HepG2 (cell line): ENCODE measurements around the gene PLB1. TPM values are rescaled to one million over a fixed set of nuclear protein-coding genes. Genes with fewer than 3 reads are reported as not detected.

ENCODE experiments used
- CEBPG ChIP-seq: IDR thresholded peaks from 2 replicates; pipeline ENCODE4 v1.6.1; 2016
- ERF ChIP-seq: IDR thresholded peaks from 2 replicates; pipeline ENCODE4 v1.6.1; 2018; ENCODE audit warnings: missing biosample characterization, missing genetic modification reagents
- GABPB1 ChIP-seq: IDR thresholded peaks from 2 replicates; pipeline ENCODE4 v1.6.1; 2016; ENCODE audit warnings: mild to moderate bottlenecking, missing genetic modification reagents, moderate library complexity, missing compliant biosample characterization
- HNF4A ChIP-seq: sonication (generic); formaldehyde crosslinking; IDR thresholded peaks from 2 replicates; pipeline ENCODE4 v1.4.0; 2020; ENCODE audit warnings: missing genetic modification reagents
- KLF6 ChIP-seq: IDR thresholded peaks from 2 replicates; pipeline ENCODE4 v1.8.0; 2016; ENCODE audit warnings: missing biosample characterization, missing genetic modification reagents
- NR2F2 ChIP-seq: IDR thresholded peaks from 2 replicates; pipeline ENCODE4 v1.6.1; 2012; ENCODE audit warnings: low read depth, inconsistent platforms, borderline replicate concordance
- SP1 ChIP-seq, 2 experiments: fragments of 450-650 bp in 1 of 2; sonication (generic) in 1 of 2; formaldehyde crosslinking in 1 of 2; IDR thresholded peaks; 2 replicates each; pipeline versions ENCODE4 v1.4.0 to v1.6.1; 2016 to 2020; ENCODE audit warnings: missing genetic modification reagents in 1 of 2
- SP2 ChIP-seq: sonication (generic); formaldehyde crosslinking; IDR thresholded peaks from 2 replicates; pipeline ENCODE4 v1.5.1; 2020; ENCODE audit warnings: mild to moderate bottlenecking, missing genetic modification reagents
- ZFP37 ChIP-seq: sonication (generic); formaldehyde crosslinking; IDR thresholded peaks from 2 replicates; pipeline ENCODE4 v1.4.0; 2020; ENCODE audit warnings: missing genetic modification reagents, borderline replicate concordance
- ZNF251 ChIP-seq: sonication (generic); formaldehyde crosslinking; IDR thresholded peaks from 2 replicates; pipeline ENCODE4 v1.9.0; 2021; ENCODE audit warnings: mild to moderate bottlenecking, missing genetic modification reagents
- ZNF296 ChIP-seq: sonication (generic); formaldehyde crosslinking; conservative IDR thresholded peaks from 2 replicates; pipeline ENCODE4 v1.5.0; 2020; ENCODE audit warnings: mild to moderate bottlenecking, missing genetic modification reagents
- ZNF331 ChIP-seq: sonication (generic); formaldehyde crosslinking; IDR thresholded peaks from 2 replicates; pipeline ENCODE4 v1.4.0; 2020; ENCODE audit warnings: missing genetic modification reagents
- ZNF496 ChIP-seq: sonication (generic); formaldehyde crosslinking; IDR thresholded peaks from 2 replicates; pipeline ENCODE4 v1.8.1; 2023; ENCODE audit warnings: mild to moderate bottlenecking, moderate library complexity, missing genetic modification reagents; ENCODE audit not compliant: insufficient replicate concordance
- ZNF83 ChIP-seq: sonication (generic); formaldehyde crosslinking; IDR thresholded peaks from 2 replicates; pipeline ENCODE4 v1.4.0; 2020; ENCODE audit warnings: missing genetic modification reagents, mild to moderate bottlenecking, borderline replicate concordance
- polyA plus RNA-seq, 8 experiments: library from polyadenylated mRNA; depleted of rRNA in 3 of 8; stranded (reverse) in 7 of 8; unstranded in 1 of 8; fragments of >200 nt; fragmentation: Illumina TruSeq in 4 of 8; extraction: Trizol in 4 of 8; gene quantifications; 2 replicates each; pipeline versions ENCODE4 v1.2.1 to v1.2.3, GENCODE V29; 2011 to 2016; ENCODE audit warnings: low read depth in 4 of 8, missing spikeins in 1 of 8, mixed read lengths in 1 of 8; ENCODE audit not compliant: insufficient read depth in 1 of 8
- total RNA-seq, 5 experiments: library from RNA; depleted of rRNA; stranded (reverse); fragments of >200 nt; fragmentation: Illumina TruSeq; extraction: Trizol; gene quantifications; 2 replicates each; pipeline ENCODE4 v1.2.3, GENCODE V29; 2016; ENCODE audit warnings: low read depth in 1 of 5
- TF ChIP-seq, protein P1 (sequence below): sonication (generic); formaldehyde crosslinking; IDR thresholded peaks from 2 replicates; pipeline ENCODE4 v1.8.0; 2022; ENCODE audit warnings: mild to moderate bottlenecking, missing genetic modification reagents; ENCODE audit not compliant: insufficient replicate concordance
- TF ChIP-seq, protein P2 (sequence below): sonication (generic); formaldehyde crosslinking; IDR thresholded peaks from 2 replicates; pipeline ENCODE4 v1.4.0; 2020; ENCODE audit warnings: mild to moderate bottlenecking, missing genetic modification reagents
- TF ChIP-seq, protein P3 (sequence below): sonication (generic); formaldehyde crosslinking; IDR thresholded peaks from 2 replicates; pipeline ENCODE4 v1.8.0; 2022; ENCODE audit warnings: low read depth, missing genetic modification reagents
- TF ChIP-seq, protein P4 (sequence below): sonication (generic); formaldehyde crosslinking; IDR thresholded peaks from 2 replicates; pipeline ENCODE4 v1.8.1; 2022; ENCODE audit warnings: low read depth, mild to moderate bottlenecking, missing genetic modification reagents
- TF ChIP-seq, protein P5 (sequence below): sonication (generic); formaldehyde crosslinking; IDR thresholded peaks from 2 replicates; pipeline ENCODE4 v1.4.0; 2020; ENCODE audit warnings: missing genetic modification reagents, mild to moderate bottlenecking, borderline replicate concordance
- TF ChIP-seq, protein P6 (sequence below): IDR thresholded peaks from 2 replicates; pipeline ENCODE4 v1.6.1; 2016; ENCODE audit warnings: low read depth

Gene PLB1
- total and polyA plus RNA-seq, 2 of the 13 experiments (the other 11 are each of a cell fraction or from before 2014, with no cell fraction given), result 0.20 to 1.8 TPM

DNA sequence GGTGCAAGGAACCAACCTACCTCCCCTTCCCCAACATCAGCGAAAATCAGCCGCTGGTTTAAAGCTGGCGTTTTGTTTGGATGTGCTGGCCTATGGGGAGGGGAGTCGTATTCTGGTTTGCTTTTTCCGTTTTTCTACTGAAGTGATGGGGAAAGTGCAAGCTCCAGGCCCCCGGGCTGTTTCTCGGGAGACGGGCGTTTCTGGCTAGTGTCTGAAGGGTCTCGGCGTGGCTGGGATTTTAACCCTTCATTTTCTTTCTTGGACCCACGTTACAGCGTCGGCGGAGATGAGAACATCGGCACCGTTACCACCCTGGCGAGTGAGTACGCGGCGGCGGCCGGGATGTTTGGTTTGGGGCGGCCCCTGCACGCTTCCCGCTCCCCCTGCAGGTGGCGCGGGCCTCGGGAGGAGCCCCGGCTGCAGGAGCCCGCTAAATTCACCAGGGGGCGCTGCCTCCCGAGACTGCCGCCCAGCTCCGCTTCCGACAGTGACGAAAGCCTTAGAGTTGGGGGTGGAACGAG is 70.7 kb downstream of the PLB1 start (continued):
- TF ChIP-seq, protein P1, sequence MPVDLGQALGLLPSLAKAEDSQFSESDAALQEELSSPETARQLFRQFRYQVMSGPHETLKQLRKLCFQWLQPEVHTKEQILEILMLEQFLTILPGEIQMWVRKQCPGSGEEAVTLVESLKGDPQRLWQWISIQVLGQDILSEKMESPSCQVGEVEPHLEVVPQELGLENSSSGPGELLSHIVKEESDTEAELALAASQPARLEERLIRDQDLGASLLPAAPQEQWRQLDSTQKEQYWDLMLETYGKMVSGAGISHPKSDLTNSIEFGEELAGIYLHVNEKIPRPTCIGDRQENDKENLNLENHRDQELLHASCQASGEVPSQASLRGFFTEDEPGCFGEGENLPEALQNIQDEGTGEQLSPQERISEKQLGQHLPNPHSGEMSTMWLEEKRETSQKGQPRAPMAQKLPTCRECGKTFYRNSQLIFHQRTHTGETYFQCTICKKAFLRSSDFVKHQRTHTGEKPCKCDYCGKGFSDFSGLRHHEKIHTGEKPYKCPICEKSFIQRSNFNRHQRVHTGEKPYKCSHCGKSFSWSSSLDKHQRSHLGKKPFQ (CRISPR knock-in tag), result no peak
- TF ChIP-seq, protein P2, sequence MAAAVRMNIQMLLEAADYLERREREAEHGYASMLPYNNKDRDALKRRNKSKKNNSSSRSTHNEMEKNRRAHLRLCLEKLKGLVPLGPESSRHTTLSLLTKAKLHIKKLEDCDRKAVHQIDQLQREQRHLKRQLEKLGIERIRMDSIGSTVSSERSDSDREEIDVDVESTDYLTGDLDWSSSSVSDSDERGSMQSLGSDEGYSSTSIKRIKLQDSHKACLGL, result peak; percentile 32; the same call in 1 of the 2 replicates
- TF ChIP-seq SP1 (IDR thresholded peaks at IDR 0.05) (no peak), SP1 (CRISPR knock-in tag; IDR thresholded peaks at IDR 0.05) (peak; percentile 52), ZNF331 (CRISPR knock-in tag) (peak; percentile 76; the same call in 1 of the 2 replicates), KLF6 (0 out of 2 replicates have a peak, but pooled peaks have one; percentile 29), HNF4A (CRISPR knock-in tag) (no peak), GABPB1 (CRISPR knock-in tag) (peak; percentile 79), CEBPG (CRISPR knock-in tag) (peak; percentile 42), ZNF251 (CRISPR knock-in tag) (no peak), NR2F2 (no peak; the same call in 1 of the 2 replicates), ZNF83 (no peak), SP2 (CRISPR knock-in tag) (no peak), ERF (CRISPR knock-in tag) (peak; percentile 86), ZFP37 (no peak), ZNF296 (no peak), ZNF496 (CRISPR knock-in tag) (no peak)
- TF ChIP-seq, protein P3, sequence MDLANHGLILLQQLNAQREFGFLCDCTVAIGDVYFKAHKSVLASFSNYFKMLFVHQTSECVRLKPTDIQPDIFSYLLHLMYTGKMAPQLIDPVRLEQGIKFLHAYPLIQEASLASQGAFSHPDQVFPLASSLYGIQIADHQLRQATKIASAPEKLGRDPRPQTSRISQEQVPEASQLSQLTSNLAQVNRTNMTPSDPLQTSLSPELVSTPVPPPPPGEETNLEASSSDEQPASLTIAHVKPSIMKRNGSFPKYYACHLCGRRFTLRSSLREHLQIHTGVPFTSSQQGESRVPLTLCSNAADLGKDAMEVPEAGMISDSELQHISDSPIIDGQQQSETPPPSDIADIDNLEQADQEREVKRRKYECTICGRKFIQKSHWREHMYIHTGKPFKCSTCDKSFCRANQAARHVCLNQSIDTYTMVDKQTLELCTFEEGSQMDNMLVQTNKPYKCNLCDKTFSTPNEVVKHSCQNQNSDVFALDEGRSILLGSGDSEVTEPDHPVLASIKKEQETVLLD (CRISPR knock-in tag), result no peak
- TF ChIP-seq, protein P4, sequence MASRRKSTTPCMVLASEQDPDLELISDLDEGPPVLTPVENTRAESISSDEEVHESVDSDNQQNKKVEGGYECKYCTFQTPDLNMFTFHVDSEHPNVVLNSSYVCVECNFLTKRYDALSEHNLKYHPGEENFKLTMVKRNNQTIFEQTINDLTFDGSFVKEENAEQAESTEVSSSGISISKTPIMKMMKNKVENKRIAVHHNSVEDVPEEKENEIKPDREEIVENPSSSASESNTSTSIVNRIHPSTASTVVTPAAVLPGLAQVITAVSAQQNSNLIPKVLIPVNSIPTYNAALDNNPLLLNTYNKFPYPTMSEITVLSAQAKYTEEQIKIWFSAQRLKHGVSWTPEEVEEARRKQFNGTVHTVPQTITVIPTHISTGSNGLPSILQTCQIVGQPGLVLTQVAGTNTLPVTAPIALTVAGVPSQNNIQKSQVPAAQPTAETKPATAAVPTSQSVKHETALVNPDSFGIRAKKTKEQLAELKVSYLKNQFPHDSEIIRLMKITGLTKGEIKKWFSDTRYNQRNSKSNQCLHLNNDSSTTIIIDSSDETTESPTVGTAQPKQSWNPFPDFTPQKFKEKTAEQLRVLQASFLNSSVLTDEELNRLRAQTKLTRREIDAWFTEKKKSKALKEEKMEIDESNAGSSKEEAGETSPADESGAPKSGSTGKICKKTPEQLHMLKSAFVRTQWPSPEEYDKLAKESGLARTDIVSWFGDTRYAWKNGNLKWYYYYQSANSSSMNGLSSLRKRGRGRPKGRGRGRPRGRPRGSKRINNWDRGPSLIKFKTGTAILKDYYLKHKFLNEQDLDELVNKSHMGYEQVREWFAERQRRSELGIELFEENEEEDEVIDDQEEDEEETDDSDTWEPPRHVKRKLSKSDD (CRISPR knock-in tag), result no peak
- TF ChIP-seq, protein P5, sequence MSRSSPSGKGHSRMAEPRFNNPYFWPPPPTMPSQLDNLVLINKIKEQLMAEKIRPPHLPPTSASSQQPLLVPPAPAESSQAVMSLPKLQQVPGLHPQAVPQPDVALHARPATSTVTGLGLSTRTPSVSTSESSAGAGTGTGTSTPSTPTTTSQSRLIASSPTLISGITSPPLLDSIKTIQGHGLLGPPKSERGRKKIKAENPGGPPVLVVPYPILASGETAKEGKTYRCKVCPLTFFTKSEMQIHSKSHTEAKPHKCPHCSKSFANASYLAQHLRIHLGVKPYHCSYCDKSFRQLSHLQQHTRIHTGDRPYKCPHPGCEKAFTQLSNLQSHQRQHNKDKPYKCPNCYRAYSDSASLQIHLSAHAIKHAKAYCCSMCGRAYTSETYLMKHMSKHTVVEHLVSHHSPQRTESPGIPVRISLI, result peak; percentile 4; the same call in 1 of the 2 replicates
- TF ChIP-seq, protein P6, sequence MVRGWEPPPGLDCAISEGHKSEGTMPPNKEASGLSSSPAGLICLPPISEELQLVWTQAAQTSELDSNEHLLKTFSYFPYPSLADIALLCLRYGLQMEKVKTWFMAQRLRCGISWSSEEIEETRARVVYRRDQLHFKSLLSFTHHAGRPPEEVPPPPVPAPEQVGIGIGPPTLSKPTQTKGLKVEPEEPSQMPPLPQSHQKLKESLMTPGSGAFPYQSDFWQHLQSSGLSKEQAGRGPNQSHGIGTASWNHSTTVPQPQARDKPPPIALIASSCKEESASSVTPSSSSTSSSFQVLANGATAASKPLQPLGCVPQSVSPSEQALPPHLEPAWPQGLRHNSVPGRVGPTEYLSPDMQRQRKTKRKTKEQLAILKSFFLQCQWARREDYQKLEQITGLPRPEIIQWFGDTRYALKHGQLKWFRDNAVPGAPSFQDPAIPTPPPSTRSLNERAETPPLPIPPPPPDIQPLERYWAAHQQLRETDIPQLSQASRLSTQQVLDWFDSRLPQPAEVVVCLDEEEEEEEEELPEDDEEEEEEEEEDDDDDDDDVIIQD (CRISPR knock-in tag), result peak; percentile 73
